ENCODE data around the gene DLST.

Gene DLST

GRCh38 chr14:74891870-74892269 lies 10.2 kb downstream of the DLST start (continued):
- TF ChIP-seq ZNF18 (tag by site-specific recombination; IDR thresholded peaks at IDR 0.05) (no peak), RBAK (tag by site-specific recombination; IDR thresholded peaks at IDR 0.05) (no peak), ZNF23 (tag by site-specific recombination; IDR thresholded peaks at IDR 0.05; ENCODE audit: borderline replicate concordance) (no peak)

GRCh38 chr14:74892745-74893144 lies 11.0 kb downstream of the DLST start:
- CTCF ChIA-PET = interaction anchor here (3.5 to 7.6 kb wide), 2 partner anchors 15 to 32 kb away, joined by 19 to 64 read pairs; no protein-coding TSS in a partner anchor
- POLR2A ChIA-PET = interaction anchor here (1.8 kb wide), 1 partner anchor 11 kb away, joined by 7 read pairs; the partner anchor contains the start of gene DLST

GRCh38 chr14:74893614-74894091 lies 11.9 kb downstream of the DLST start:
- ChIA-PET POLR2A (interaction anchor here (1.8 kb wide), 1 partner anchor 12 kb away, joined by 7 read pairs; the partner anchor contains the start of gene DLST), CTCF (interaction anchor here (3.5 to 7.6 kb wide), 2 partner anchors 14 to 33 kb away, joined by 19 to 64 read pairs; no protein-coding TSS in a partner anchor)
- H3K36me3 ChIP-seq (ENCODE audit: control insufficient read depth in 2 of 2, insufficient read depth in 1 of 2, low read length in 2 of 2) = peaks cover 73 to 99% of the 10 kb centered on the region in 2 experiments
- H3K4me3 ChIP-seq (ENCODE audit: low read depth, low read length) = no peak overlapping the region
- peaks cover 3% of the 10 kb centered on the region for H3K4me1 ChIP-seq (ENCODE audit: control insufficient read depth, insufficient read depth, low read length)
- no peaks in the 10 kb centered on the region for H3K9me3 ChIP-seq (ENCODE audit: control insufficient read depth, insufficient read depth, low read depth, low read length)
- no peak overlapping the region for H3K27ac ChIP-seq (ENCODE audit: extremely low read depth, low read depth, low read length)
- TF ChIP-seq KLF16 (tag by site-specific recombination; IDR thresholded peaks at IDR 0.05) (no peak), ZNF391 (tag by site-specific recombination; IDR thresholded peaks at IDR 0.05; ENCODE audit: borderline replicate concordance, low read depth) (no peak), ZNF76 (tag by site-specific recombination; IDR thresholded peaks at IDR 0.05; ENCODE audit: borderline replicate concordance, low read depth) (no peak), ZNF311 (tag by site-specific recombination; IDR thresholded peaks at IDR 0.05; ENCODE audit: borderline replicate concordance) (no peak), ZNF777 (tag by site-specific recombination; IDR thresholded peaks at IDR 0.05; ENCODE audit: borderline replicate concordance) (no peak), ZNF596 (tag by site-specific recombination; IDR thresholded peaks at IDR 0.05) (no peak), KLF10 (tag by site-specific recombination; IDR thresholded peaks at IDR 0.05) (no peak), OSR2 (tag by site-specific recombination; IDR thresholded peaks at IDR 0.05) (no peak), ZNF510 (tag by site-specific recombination; IDR thresholded peaks at IDR 0.05; ENCODE audit: insufficient replicate concordance) (no peak), ZNF473 (tag by site-specific recombination; IDR thresholded peaks at IDR 0.05) (no peak), ELK4 (IDR thresholded peaks at IDR 0.05; ENCODE audit: borderline replicate concordance, low read depth, low read length) (no peak)
- TF ChIP-seq, protein P1, sequence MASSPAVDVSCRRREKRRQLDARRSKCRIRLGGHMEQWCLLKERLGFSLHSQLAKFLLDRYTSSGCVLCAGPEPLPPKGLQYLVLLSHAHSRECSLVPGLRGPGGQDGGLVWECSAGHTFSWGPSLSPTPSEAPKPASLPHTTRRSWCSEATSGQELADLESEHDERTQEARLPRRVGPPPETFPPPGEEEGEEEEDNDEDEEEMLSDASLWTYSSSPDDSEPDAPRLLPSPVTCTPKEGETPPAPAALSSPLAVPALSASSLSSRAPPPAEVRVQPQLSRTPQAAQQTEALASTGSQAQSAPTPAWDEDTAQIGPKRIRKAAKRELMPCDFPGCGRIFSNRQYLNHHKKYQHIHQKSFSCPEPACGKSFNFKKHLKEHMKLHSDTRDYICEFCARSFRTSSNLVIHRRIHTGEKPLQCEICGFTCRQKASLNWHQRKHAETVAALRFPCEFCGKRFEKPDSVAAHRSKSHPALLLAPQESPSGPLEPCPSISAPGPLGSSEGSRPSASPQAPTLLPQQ (tag by site-specific recombination; IDR thresholded peaks at IDR 0.05) = no peak

More at GRCh38 chr14:74892745-74893144, 11.0 kb downstream of the DLST start:
- Histone ChIP-seq H3K9me3 (ENCODE audit: control insufficient read depth, insufficient read depth, low read depth, low read length) (no peaks in the 10 kb centered on the region), H3K4me3 (ENCODE audit: low read depth, low read length) (no peak overlapping the region), H3K36me3 (ENCODE audit: control insufficient read depth in 2 of 2, insufficient read depth in 1 of 2, low read length in 2 of 2) (peaks cover 68 to 92% of the 10 kb centered on the region in 2 experiments), H3K4me1 (ENCODE audit: control insufficient read depth, insufficient read depth, low read length) (peaks cover 11% of the 10 kb centered on the region), H3K27ac (ENCODE audit: extremely low read depth, low read depth, low read length) (no peak overlapping the region)
- TF ChIP-seq, protein P2, sequence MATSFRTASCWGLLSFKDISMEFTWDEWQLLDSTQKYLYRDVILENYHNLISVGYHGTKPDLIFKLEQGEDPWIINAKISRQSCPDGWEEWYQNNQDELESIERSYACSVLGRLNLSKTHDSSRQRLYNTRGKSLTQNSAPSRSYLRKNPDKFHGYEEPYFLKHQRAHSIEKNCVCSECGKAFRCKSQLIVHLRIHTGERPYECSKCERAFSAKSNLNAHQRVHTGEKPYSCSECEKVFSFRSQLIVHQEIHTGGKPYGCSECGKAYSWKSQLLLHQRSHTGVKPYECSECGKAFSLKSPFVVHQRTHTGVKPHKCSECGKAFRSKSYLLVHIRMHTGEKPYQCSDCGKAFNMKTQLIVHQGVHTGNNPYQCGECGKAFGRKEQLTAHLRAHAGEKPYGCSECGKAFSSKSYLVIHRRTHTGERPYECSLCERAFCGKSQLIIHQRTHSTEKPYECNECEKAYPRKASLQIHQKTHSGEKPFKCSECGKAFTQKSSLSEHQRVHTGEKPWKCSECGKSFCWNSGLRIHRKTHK (tag by site-specific recombination; IDR thresholded peaks at IDR 0.05) = no peak
- no peak for TF ChIP-seq MZF1 (tag by site-specific recombination; IDR thresholded peaks at IDR 0.05; ENCODE audit: borderline replicate concordance)
